Activated naive CD8-positive, alpha-beta T cell treated with anti-CD3 and anti-CD28 coated beads for 36 hours (primary cell): ENCODE measurements around the gene NEMP1. TPM values are rescaled to one million over a fixed set of nuclear protein-coding genes. Genes with fewer than 3 reads are reported as not detected.
"Not testable (repeated sequence)": the region's sequence is repeated elsewhere in the genome, so short reads cannot be mapped to it uniquely, and the experiment has no call there.

ENCODE experiments used
- DNase-seq: peaks from one replicate; pipeline ENCODE4 v3.0.0; 2021
- H3K27ac Mint-ChIP-seq: one replicate; pipeline ENCODE4 v1.8.0; 2022; ENCODE audit warnings: mild to moderate bottlenecking, moderate library complexity, mixed read lengths
- H3K27me3 Mint-ChIP-seq: one replicate; pipeline ENCODE4 v1.8.0; 2022; ENCODE audit warnings: mild to moderate bottlenecking, mixed read lengths
- H3K36me3 Mint-ChIP-seq: one replicate; pipeline ENCODE4 v1.8.0; 2021; ENCODE audit warnings: mild to moderate bottlenecking, mixed read lengths
- H3K4me1 Mint-ChIP-seq: one replicate; pipeline ENCODE4 v1.8.0; 2021; ENCODE audit warnings: mixed read lengths
- H3K4me3 Mint-ChIP-seq: one replicate; pipeline ENCODE4 v1.8.0; 2022; ENCODE audit warnings: mild to moderate bottlenecking, moderate library complexity, mixed read lengths
- H3K9me3 Mint-ChIP-seq: one replicate; pipeline ENCODE4 v1.8.0; 2022; ENCODE audit warnings: mixed read lengths
- total RNA-seq, 2 experiments: library from RNA; stranded (reverse); gene quantifications; one replicate each; pipeline ENCODE4 v1.2.3, GENCODE V29; 2021

NEMP1 gene
- total RNA-seq = 10 to 100 TPM; 50.5 to 51.2 TPM

DNA sequence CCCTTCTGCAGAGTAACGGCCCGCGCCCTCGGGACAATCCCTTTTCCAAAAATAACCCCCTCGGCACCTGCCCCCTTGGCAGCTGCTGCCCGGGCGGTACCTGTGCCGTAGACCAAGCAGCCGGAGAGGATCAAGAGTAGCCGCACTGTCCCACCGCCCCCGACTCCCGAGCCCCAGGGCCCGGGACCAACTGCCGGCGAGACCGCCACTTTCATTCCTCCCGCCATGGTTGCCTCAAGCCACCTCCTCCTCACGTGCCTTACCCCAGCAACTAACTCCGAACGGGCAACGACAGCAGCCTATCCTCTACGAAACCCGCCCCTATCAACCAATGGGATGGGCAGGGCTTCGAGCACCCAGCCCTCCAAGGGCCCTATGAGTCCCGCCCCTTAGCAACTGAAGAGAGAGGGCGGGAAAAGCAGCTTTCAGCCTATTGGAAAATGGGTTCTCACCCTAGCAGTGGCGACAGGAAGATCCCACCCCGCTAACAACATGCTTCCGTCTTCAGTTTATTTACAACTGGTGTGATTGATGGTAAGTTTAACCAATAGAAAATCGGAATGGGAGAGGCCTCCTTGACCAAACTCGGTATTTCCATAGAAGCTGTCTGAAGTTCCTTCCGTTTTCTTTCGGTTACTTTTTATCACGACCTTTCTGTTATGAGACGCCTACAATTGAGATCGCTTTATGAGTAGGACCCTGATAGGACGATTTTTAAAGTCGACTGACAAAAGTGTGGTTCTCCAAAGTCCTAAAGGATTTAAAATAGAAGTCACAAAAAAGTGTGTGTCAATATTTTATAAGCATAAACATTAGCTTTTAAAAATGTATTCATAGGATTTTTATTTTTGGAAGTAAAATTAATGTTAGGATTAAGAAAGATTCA lies at the start of gene NEMP1:
Gene NEMP1, minus strand, starts transcription at position 273 of the 886 bp plus-strand sequence. Its CDS starts 46 bp downstream, at position 227.
- H3K9me3 Mint-ChIP-seq = no peaks in the 10 kb centered on the region
- H3K4me1 Mint-ChIP-seq = peaks cover 22% of the 10 kb centered on the region
- DNase-seq = peak; percentile 95
- peaks cover 29% of the 10 kb centered on the region for H3K36me3 Mint-ChIP-seq
- peak within 1 kb of the TSS; percentile 99 for H3K4me3 Mint-ChIP-seq
- H3K27me3 Mint-ChIP-seq = no peaks in the 10 kb centered on the region
- peak within 1 kb of the TSS; percentile 99 for H3K27ac Mint-ChIP-seq

DNA sequence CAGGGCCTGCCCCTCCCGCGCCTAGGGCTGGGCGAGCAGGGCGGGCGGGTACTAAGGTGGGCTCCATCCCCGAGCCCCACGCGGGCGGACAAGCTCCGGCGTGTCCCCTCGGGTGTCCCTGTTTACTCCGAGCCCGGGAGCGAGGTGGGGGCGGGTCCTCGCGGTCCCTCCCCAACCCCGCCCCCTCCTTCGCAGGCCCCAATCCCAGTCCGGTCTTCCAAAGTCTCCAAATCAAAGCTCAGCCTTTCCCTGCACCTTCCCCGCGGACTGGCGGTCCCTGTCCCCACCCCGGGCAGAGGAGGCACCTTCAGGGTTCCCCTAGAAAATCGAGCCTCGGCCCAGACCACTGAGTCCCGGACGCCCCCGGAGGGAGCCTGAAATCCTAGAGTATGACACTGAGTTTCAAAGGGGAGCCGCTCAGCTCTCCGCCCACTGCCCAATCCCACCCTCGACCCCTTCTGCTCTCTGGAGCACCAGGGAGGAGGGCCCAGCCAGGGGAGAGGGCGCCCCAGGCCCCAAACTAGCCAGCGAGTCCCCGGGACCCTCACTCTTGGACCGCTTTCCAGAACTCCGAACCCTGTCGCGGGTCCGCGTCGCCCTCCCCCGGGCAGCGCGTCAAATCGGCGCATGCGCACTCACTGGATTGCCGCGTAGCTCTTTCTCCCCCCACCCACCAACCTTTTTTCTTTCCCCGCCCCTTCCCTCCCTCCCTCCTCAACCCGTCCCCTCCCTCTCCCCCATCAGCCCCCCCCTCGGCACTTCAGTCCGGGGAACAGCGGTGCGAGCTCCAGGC lies 49.3 kb upstream of the NEMP1 start, which contains the start of gene LRP1:
Gene LRP1, plus strand, starts transcription at position 758 of the 793 bp plus-strand sequence. CDS start 482 bp downstream, outside the sequence.
- Mint-ChIP-seq H3K4me3 (peak within 1 kb of the TSS; percentile 81), H3K9me3 (peaks cover 3% of the 10 kb centered on the region), H3K4me1 (peaks cover 19% of the 10 kb centered on the region), H3K36me3 (no peaks in the 10 kb centered on the region), H3K27me3 (peaks cover 4% of the 10 kb centered on the region), H3K27ac (no peak within 1 kb of the TSS)
- peak; percentile 69 for DNase-seq

GRCh38 chr12:57127101-57127725 lies 48.6 kb upstream of the NEMP1 start:
- Mint-ChIP-seq H3K9me3 (peaks cover 3% of the 10 kb centered on the region), H3K4me1 (peaks cover 19% of the 10 kb centered on the region), H3K4me3 (peak overlapping the region; percentile 81), H3K27me3 (peaks cover 4% of the 10 kb centered on the region), H3K27ac (no peak overlapping the region), H3K36me3 (no peaks in the 10 kb centered on the region)
- peak; percentile 38 for DNase-seq

GRCh38 chr12:57126561-57126960 lies 48.0 kb upstream of the NEMP1 start:
- Mint-ChIP-seq H3K4me3 (peak overlapping the region; percentile 65), H3K9me3 (peaks cover 3% of the 10 kb centered on the region), H3K27me3 (peaks cover 4% of the 10 kb centered on the region), H3K4me1 (peaks cover 19% of the 10 kb centered on the region), H3K36me3 (no peaks in the 10 kb centered on the region), H3K27ac (no peak overlapping the region)
- DNase-seq = no peak

DNA sequence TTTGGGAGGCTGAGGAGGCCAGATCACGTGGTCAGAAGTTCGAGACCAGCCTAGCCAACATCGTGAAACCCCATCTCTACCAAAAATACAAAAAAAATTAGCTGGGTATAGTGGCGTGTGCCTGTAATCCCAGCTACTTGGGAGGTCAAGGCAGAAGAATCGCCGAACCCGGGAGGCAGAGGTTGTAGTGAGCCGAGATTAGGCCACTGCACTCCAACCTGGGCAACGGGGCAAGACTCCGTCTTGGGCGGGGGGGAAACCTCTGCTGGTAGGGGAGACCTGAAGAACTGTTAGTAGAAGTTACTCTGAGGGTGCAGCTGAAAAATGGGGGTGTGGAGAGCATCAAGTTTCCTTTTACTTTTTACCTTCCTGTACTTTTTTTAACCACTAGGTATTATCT lies 47.5 kb upstream of the NEMP1 start:
- DNase-seq = no peak
- Mint-ChIP-seq H3K27ac (no peak overlapping the region), H3K9me3 (peaks cover 3% of the 10 kb centered on the region), H3K36me3 (no peaks in the 10 kb centered on the region), H3K4me1 (peaks cover 18% of the 10 kb centered on the region), H3K27me3 (peaks cover 4% of the 10 kb centered on the region), H3K4me3 (no peak overlapping the region)

DNA sequence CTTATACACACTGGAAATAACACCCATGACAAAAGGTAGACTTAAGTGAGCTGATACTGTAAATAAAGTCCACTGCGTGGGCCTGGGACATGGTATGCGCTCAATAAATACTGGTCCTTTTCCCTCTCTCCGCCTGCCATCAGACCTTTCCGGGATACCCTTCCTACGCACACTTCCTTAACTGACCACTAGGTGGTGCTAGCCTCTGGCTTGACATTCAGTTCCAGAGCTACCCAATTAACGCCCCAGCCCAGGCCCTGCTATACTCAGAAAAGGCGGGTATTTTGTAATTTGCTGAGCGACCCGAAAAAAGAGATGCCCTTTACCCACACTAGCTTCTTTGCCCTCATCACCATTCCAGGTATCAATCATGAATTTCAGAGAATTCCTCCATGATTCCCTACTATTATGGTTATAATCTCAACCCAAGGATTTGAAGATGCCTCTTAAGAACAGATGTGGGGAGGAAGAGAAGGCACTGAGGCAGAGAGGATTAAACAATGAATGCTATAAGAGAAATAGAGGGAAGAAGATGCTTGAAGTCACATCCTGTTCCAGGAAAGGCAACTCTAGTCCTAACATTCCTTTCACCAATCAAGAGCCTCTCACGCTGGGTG lies 45.8 kb upstream of the NEMP1 start:
- DNase-seq = peak; percentile 73
- Mint-ChIP-seq H3K27me3 (no peaks in the 10 kb centered on the region), H3K9me3 (peaks cover 3% of the 10 kb centered on the region), H3K27ac (no peak overlapping the region), H3K36me3 (no peaks in the 10 kb centered on the region), H3K4me3 (no peak overlapping the region), H3K4me1 (peaks cover 7% of the 10 kb centered on the region)

DNA sequence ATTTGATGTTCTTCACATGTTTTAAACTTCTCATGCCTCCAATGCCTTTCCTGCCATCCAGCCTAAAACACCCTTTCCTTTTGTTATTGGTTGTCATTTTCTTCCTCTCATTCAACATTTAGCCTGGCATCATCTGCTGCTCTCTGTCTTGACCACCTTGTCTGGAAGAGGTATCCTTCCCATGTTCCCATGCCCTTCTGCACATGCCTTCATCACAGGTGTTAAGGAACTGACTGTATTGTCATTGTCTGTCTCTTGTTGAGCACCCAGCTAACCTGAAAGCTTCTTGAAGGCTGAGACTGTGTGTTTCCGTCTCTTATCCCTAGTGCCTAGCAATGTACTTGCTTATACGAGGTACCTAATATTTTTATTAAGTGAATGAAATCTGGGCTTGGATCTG lies 45.2 kb upstream of the NEMP1 start:
- Mint-ChIP-seq H3K36me3 (no peaks in the 10 kb centered on the region), H3K27me3 (no peaks in the 10 kb centered on the region), H3K4me1 (peaks cover 13% of the 10 kb centered on the region), H3K27ac (no peak overlapping the region), H3K4me3 (no peak overlapping the region), H3K9me3 (peaks cover 3% of the 10 kb centered on the region)
- DNase-seq = no peak

GRCh38 chr12:57120718-57121117 lies 42.1 kb upstream of the NEMP1 start:
- H3K27me3 Mint-ChIP-seq, H3K4me3 Mint-ChIP-seq, DNase-seq, H3K36me3 Mint-ChIP-seq, H3K27ac Mint-ChIP-seq, H3K9me3 Mint-ChIP-seq: not testable (repeated sequence)
- H3K4me1 Mint-ChIP-seq = peaks cover 16% of the 10 kb centered on the region

DNA sequence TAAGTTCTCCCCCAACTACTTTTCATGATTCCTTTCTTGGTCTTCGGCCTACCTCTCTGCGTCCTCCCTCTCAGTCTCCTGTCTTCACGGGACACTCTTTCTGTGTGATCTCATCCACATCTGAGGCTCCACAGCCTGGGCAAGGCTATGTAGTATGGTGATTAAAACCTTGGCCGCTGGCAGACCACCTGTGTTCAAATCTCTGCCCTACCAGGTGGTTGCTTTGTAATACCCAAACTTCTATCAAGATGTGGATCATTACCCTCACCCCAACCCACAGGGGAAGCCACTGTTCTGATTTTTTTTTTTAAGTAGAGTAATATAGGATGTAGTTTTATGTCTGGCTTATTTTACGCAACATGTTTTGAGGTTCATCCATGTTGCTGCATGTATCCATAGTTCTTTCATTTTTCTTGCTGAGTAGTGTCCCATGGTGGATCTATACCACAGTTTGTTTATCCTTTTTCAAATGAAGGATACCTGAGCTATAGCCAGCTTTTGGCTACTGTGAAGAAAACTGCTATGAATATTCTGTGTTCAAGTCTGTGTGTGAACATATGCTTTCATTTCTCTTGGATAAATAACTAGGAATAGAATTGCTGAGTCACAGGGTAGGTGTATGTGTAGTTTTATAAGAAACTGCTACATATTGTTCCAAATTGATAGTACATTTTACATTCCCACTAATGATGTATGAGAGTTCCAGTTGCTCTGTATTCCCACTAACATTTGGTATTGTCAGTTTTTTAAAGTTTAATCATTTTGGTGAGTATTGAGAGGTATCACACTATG lies 40.9 kb upstream of the NEMP1 start:
- no peak overlapping the region for H3K4me3 Mint-ChIP-seq
- H3K4me1 Mint-ChIP-seq = peaks cover 14% of the 10 kb centered on the region
- H3K27me3 Mint-ChIP-seq = no peaks in the 10 kb centered on the region
- no peak for DNase-seq
- H3K27ac Mint-ChIP-seq = no peak overlapping the region
- no peaks in the 10 kb centered on the region for H3K36me3 Mint-ChIP-seq
- peaks cover 3% of the 10 kb centered on the region for H3K9me3 Mint-ChIP-seq

DNA sequence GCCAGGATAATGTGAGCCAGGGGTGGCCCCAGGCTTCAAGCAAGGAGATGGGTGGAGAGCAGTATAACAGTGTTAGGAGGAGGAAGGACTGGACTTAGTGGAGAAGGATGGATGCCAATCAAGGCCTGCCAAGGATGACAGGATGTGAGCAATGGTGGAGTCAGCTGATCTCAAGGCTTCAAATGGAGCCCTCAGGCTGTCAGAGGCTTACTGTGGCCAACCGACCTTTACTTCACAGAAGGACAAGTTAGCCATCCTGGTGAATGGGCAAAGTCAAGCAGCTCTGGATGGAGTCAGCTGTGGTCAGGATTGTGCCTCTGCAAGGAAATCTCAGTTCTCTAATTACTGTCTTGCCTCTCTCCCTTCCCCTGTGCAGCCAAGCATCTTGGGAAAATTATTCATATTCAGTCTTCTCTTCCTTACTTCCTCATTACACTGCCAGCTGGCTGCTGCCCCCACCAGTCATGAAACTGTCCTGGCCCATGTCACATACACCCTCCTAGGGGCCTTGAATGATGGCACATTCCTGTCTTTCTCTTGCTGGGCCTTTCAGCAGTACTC lies 40.2 kb upstream of the NEMP1 start:
- Mint-ChIP-seq H3K4me1 (peaks cover 10% of the 10 kb centered on the region), H3K36me3 (no peaks in the 10 kb centered on the region), H3K27ac (peak overlapping the region; percentile 21), H3K4me3 (no peak overlapping the region), H3K27me3 (no peaks in the 10 kb centered on the region), H3K9me3 (peaks cover 2% of the 10 kb centered on the region)
- no peak for DNase-seq

- peaks cover 1% of the 10 kb centered on the region for H3K36me3 Mint-ChIP-seq
- no peaks in the 10 kb centered on the region for H3K9me3 Mint-ChIP-seq
- H3K27ac Mint-ChIP-seq = no peak overlapping the region
- peaks cover 20% of the 10 kb centered on the region for H3K4me1 Mint-ChIP-seq
- H3K4me3 Mint-ChIP-seq = no peak overlapping the region
- no peaks in the 10 kb centered on the region for H3K27me3 Mint-ChIP-seq
- no peak for DNase-seq
These were observed 38.1 kb upstream of the NEMP1 start for GRCh38 chr12:57116580-57117281.

GRCh38 chr12:57112492-57113294 lies 34.1 kb upstream of the NEMP1 start:
- Mint-ChIP-seq H3K36me3 (peaks cover 33% of the 10 kb centered on the region), H3K4me3 (peak overlapping the region; percentile 94), H3K4me1 (peaks cover 29% of the 10 kb centered on the region), H3K27me3 (no peaks in the 10 kb centered on the region), H3K27ac (peak overlapping the region; percentile 97), H3K9me3 (no peaks in the 10 kb centered on the region)
- DNase-seq = no peak
